Spinal cord (tissue), 10 donors: ENCODE data around the gene RAD51B. TPM values are rescaled to one million over a fixed set of nuclear protein-coding genes. Genes with fewer than 3 reads are reported as not detected.
"Not testable (repeated sequence)": the region's sequence is repeated elsewhere in the genome, so short reads cannot be mapped to it uniquely, and the experiment has no call there.

Source experiments
- DNase-seq, 6 donors: peaks; one replicate each; pipeline versions ENCODE4 v3.0.0 to v3.0.0-alpha.2; 2013 to 2015; ENCODE audit warnings: low spot score in 6 of 6, low read depth in 4 of 6
- H3K27ac ChIP-seq: one replicate; pipeline ENCODE4 v1.5.1; 2013; ENCODE audit warnings: low read depth, low read length, control low read depth
- H3K27me3 ChIP-seq: one replicate; pipeline ENCODE4 v1.6.1; 2013; ENCODE audit warnings: low read length; ENCODE audit not compliant: control insufficient read depth, insufficient read depth
- H3K36me3 ChIP-seq: one replicate; pipeline ENCODE4 v1.6.1; 2013; ENCODE audit warnings: low read length; ENCODE audit not compliant: control insufficient read depth, insufficient read depth
- H3K4me1 ChIP-seq: one replicate; pipeline ENCODE4 v1.6.1; 2013; ENCODE audit warnings: low read length; ENCODE audit not compliant: control insufficient read depth, insufficient read depth
- H3K4me3 ChIP-seq: one replicate; pipeline ENCODE4 v1.5.1; 2013; ENCODE audit warnings: low read depth, low read length, control low read depth
- H3K9me3 ChIP-seq: one replicate; pipeline ENCODE4 v1.6.1; 2013; ENCODE audit warnings: low read length; ENCODE audit not compliant: control insufficient read depth, insufficient read depth
- WGBS: methylation state at CpG from one replicate; pipeline ENCODE4 v1.1.5; 2013; ENCODE audit warnings: missing lambda C conversion rate; ENCODE audit not compliant: insufficient coverage; 5-methylcytosine and 5-hydroxymethylcytosine counted together
- polyA plus RNA-seq, 2 donors: library from polyadenylated mRNA; unstranded; fragments of 120-200 nt; gene quantifications; one replicate each; pipeline ENCODE4 v1.2.1, GENCODE V29; 2013; ENCODE audit not compliant: insufficient read length in 2 of 2
- total RNA-seq, 2 donors: library from RNA; depleted of rRNA in 1 of 2; stranded (reverse); fragments of 120-200 nt in 1 of 2; fragments of >200 nt in 1 of 2; gene quantifications; one replicate each; pipeline versions ENCODE4 v1.2.3 to v1.2.4, GENCODE V29; 2013 to 2014
- donor health status: healthy.

Gene RAD51B
- total and polyA plus RNA-seq, 4 donors, result 5.7 to 28.9 (median 14.4) TPM

DNA sequence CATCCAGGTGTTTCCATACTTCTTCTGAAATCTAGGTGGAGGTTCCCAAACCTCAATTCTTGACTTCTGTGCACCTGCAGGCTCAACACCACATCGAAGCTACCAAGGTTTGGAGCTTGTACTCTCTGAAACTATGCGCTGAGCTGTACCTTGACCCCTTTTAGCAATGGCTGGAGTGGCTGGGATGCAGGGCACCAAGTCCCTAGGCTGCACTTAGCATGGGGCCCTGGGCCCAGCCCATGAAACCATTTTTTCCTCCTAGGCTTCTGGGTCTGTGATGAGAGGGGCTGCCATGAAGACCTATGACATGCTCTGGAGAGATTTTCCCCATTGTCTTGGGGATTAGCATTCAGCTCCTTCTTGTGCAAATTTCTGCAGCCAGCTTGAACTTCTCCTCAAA, 148.4 kb downstream of the RAD51B start:
- not testable (repeated sequence) for H3K9me3 ChIP-seq, H3K36me3 ChIP-seq, H3K27me3 ChIP-seq, H3K4me1 ChIP-seq, H3K27ac ChIP-seq, DNase-seq, H3K4me3 ChIP-seq
- WGBS, result 73% methylated on average over 2 of the region's 2 CpGs

DNA sequence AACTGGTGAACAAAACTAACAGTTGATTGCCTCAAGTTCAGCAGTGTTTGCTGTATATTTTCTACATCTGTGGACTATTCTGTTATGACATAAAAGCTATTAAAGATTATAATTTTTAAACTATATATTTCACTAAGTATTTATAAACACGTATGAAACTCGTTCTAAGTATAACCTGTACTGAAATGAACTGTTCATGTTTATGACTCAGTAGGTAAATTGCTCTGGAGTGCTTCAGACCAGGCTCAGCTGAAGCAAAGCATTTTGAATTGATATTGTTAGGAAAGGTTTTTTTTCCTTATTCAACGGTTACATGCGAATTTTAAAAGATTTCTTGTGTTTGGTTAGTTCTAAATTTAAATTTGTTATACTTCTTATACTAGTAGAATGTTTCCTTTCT, 151.3 kb downstream of the RAD51B start:
- whole genome bisulfite sequencing, result no CpG with 5 or more reads among the region's 4 CpGs
- Histone ChIP-seq H3K27ac (no peak overlapping the region), H3K4me3 (no peak overlapping the region), H3K27me3 (no peaks in the 10 kb centered on the region), H3K4me1 (no peaks in the 10 kb centered on the region), H3K36me3 (no peaks in the 10 kb centered on the region), H3K9me3 (no peaks in the 10 kb centered on the region)
- DNase-seq, result no peak

GRCh38 chr14:67971627-67972625, 152.3 kb downstream of the RAD51B start:
- no peaks in the 10 kb centered on the region for H3K4me1 ChIP-seq
- no peak overlapping the region for H3K27ac ChIP-seq
- no peaks in the 10 kb centered on the region for H3K36me3 ChIP-seq
- WGBS, result 83% methylated on average over 1 of the region's 4 CpGs
- H3K9me3 ChIP-seq, result no peaks in the 10 kb centered on the region
- no peak overlapping the region for H3K4me3 ChIP-seq
- DNase-seq, result no peak
- no peaks in the 10 kb centered on the region for H3K27me3 ChIP-seq

- H3K27ac ChIP-seq, result no peak overlapping the region
- no peaks in the 10 kb centered on the region for H3K9me3 ChIP-seq
- H3K27me3 ChIP-seq, result no peaks in the 10 kb centered on the region
- no peak for DNase-seq
- H3K4me1 ChIP-seq, result no peaks in the 10 kb centered on the region
- no peaks in the 10 kb centered on the region for H3K36me3 ChIP-seq
- no peak overlapping the region for H3K4me3 ChIP-seq
Observed at GRCh38 chr14:67973436-67973835, 153.9 kb downstream of the RAD51B start.

- no peaks in the 10 kb centered on the region for H3K4me1 ChIP-seq
- WGBS, result 71% methylated on average over 5 of the region's 6 CpGs
- no peaks in the 10 kb centered on the region for H3K36me3 ChIP-seq
- no peak overlapping the region for H3K4me3 ChIP-seq
- H3K9me3 ChIP-seq, result no peaks in the 10 kb centered on the region
- no peak overlapping the region for H3K27ac ChIP-seq
- no peak for DNase-seq
- no peaks in the 10 kb centered on the region for H3K27me3 ChIP-seq
Observed at GRCh38 chr14:67975470-67975869, 155.9 kb downstream of the RAD51B start.

DNA sequence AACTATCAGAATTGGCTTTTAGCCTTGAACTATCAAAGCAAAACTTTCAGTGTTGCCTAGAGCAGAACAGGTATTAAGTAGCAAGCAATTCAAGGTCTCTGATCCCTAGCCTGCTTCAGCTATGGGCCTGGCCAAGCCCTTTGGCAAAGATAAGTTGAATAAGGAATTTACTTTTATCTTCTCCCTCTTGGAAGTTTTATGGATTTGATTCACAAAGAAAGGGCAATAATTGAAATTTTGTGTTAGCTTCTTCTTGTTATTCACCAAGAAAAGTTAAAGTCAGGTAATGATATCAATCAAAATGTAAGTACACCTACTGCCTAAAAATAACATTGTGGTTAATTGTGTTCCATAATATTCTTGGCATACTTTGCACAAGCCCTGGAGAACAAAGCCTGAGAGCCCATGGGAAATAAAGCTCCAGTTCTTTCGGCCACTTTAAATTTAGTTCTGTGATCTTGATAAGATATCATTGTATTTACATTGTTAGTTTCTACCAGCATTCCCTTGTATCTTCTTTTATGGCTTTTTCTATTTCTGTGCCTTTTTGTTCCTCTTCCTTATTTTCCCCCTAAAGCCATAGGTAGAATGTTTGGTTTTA, 158.0 kb downstream of the RAD51B start:
- no peak for DNase-seq
- no CpG with 5 or more reads among the region's 1 CpG for WGBS
- no peaks in the 10 kb centered on the region for H3K9me3 ChIP-seq
- no peak overlapping the region for H3K4me3 ChIP-seq
- no peaks in the 10 kb centered on the region for H3K27me3 ChIP-seq
- H3K27ac ChIP-seq, result no peak overlapping the region
- no peaks in the 10 kb centered on the region for H3K36me3 ChIP-seq
- H3K4me1 ChIP-seq, result no peaks in the 10 kb centered on the region

GRCh38 chr14:67978749-67979148, 159.2 kb downstream of the RAD51B start:
- DNase-seq, result no peak
- H3K27me3 ChIP-seq, result no peaks in the 10 kb centered on the region
- H3K9me3 ChIP-seq, result no peaks in the 10 kb centered on the region

DNA sequence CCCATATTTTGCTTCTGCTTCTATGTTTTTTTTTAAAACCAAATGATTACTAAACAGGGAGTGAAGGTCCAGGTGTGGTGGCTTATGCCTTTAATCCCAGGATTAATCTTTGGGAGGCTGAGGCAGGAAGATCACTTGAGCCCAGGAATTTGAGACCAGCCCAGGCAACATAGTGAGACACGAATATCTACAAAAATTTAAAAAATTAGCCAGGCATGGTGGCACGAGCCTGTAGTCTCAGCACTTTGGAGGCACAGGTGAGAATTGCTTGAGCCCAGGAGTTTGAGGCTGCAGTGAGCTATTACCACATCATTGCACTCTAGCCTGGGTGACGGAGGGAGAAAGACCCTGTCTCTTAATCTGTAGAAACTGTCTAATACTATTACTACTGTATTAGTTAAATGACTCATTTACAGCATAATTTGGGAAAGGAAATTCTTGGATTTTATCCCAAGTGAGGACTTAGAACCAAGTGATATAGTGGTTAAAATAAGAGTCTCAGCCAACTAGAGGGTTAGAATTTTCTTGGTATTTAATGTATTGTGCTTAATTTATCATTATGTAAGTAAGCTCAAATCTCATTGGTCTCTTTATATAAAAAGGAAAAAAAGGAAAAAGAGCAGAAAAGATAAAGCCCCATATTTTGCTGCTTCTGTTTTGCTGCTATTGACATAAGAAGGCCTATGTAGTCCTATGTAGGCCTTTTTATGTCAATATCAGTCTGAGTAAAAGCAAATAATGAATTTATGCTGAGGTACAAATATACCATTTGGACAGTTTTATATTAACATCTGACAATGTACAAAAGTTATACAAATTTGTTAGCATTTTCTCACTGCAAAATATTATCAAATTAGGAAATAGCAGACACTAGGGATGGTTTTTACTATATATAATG, 163.4 kb downstream of the RAD51B start:
- no peaks in the 10 kb centered on the region for H3K27me3 ChIP-seq
- no peak overlapping the region for H3K27ac ChIP-seq
- H3K4me1 ChIP-seq, result no peaks in the 10 kb centered on the region
- no peak overlapping the region for H3K4me3 ChIP-seq
- no peaks in the 10 kb centered on the region for H3K36me3 ChIP-seq
- DNase-seq, result no peak
- WGBS, result no CpG with 5 or more reads among the region's 3 CpGs
- H3K9me3 ChIP-seq, result no peaks in the 10 kb centered on the region

More at GRCh38 chr14:67978749-67979148, 159.2 kb downstream of the RAD51B start:
- Histone ChIP-seq H3K36me3 (no peaks in the 10 kb centered on the region), H3K4me3 (no peak overlapping the region), H3K4me1 (no peaks in the 10 kb centered on the region), H3K27ac (no peak overlapping the region)

DNA sequence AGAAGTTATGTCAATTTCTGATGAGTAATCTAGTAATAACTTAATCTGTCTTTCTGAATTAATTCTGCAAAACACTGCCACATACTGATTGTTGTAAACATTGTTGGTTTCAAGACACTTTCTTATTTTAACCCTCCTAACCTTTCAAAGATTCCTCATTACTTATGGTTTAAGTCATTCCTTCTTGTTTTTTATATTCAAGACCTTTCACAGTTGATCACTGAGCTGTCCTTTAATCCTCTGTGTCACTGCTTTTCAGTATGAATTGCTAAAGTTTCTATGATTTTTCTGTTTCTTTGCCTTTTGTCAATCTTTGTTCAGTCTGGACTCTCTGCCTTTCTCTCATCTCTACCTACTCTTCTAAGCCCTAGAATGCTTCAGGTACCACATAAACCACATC, 164.7 kb downstream of the RAD51B start:
- Histone ChIP-seq H3K27ac (no peak overlapping the region), H3K4me1 (no peaks in the 10 kb centered on the region), H3K9me3 (no peaks in the 10 kb centered on the region), H3K4me3 (no peak overlapping the region), H3K27me3 (no peaks in the 10 kb centered on the region), H3K36me3 (no peaks in the 10 kb centered on the region)
- no peak for DNase-seq
